IMR-90 (cell line): ENCODE results near the gene DNASE2B.

Source experiments
- MAFK ChIP-seq: IDR thresholded peaks from 2 replicates; pipeline ENCODE4 v1.6.1; 2012; ENCODE audit warnings: low read depth, low read length, improper control_type of control experiment
- POLR2A ChIP-seq: IDR thresholded peaks from 2 replicates; pipeline ENCODE4 v1.6.1; 2012; ENCODE audit warnings: mild to moderate bottlenecking, low read depth, low read length
- TF ChIP-seq, protein P1 (sequence below): conservative IDR thresholded peaks from 2 replicates; pipeline ENCODE4 v1.5.1; 2012; ENCODE audit warnings: mild to moderate bottlenecking, low read depth, low read length, improper control_type of control experiment

DNA sequence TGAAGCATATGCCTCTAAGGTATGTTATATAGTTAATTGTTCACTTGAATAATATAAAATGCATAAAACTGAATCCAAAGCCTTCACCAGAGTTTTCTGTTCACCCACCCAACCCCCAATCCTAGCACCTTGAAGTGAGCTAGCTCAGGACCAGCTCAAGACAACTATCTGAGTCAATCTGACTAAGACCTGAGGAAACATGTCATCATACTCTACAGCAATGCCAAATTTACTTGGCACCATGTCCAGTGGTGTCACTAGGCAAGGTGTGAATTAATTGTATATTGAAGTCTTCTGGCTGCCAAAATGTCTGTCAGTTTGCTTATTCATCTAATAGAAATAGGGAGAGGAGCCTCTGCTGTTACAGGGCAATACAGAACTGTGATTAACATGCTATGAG, 3.8 kb downstream of the DNASE2B start:
- TF ChIP-seq, protein P1, sequence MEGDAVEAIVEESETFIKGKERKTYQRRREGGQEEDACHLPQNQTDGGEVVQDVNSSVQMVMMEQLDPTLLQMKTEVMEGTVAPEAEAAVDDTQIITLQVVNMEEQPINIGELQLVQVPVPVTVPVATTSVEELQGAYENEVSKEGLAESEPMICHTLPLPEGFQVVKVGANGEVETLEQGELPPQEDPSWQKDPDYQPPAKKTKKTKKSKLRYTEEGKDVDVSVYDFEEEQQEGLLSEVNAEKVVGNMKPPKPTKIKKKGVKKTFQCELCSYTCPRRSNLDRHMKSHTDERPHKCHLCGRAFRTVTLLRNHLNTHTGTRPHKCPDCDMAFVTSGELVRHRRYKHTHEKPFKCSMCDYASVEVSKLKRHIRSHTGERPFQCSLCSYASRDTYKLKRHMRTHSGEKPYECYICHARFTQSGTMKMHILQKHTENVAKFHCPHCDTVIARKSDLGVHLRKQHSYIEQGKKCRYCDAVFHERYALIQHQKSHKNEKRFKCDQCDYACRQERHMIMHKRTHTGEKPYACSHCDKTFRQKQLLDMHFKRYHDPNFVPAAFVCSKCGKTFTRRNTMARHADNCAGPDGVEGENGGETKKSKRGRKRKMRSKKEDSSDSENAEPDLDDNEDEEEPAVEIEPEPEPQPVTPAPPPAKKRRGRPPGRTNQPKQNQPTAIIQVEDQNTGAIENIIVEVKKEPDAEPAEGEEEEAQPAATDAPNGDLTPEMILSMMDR, result no peak
- TF ChIP-seq POLR2A (no peak), MAFK (no peak)
